HepG2 (cell line): ENCODE data around the gene SMCO4. TPM values are rescaled to one million over a fixed set of nuclear protein-coding genes. Genes with fewer than 3 reads are reported as not detected.

Experiments used
- ARNT2 ChIP-seq: sonication (generic); formaldehyde crosslinking; IDR thresholded peaks from 2 replicates; pipeline ENCODE4 v1.8.0; 2022; ENCODE audit warnings: mild to moderate bottlenecking, low read depth, missing genetic modification reagents, moderate library complexity
- CREB1 ChIP-seq, 2 experiments: fragments of 450-650 bp in 1 of 2; IDR thresholded peaks; 2 replicates each; pipeline ENCODE4 v1.6.1; 2016 to 2017; ENCODE audit warnings: control low read depth in 1 of 2, mild to moderate bottlenecking in 1 of 2, missing compliant biosample characterization in 1 of 2, missing genetic modification characterization in 1 of 2
- CREM ChIP-seq, 2 experiments: sonication (generic) in 1 of 2; formaldehyde crosslinking in 1 of 2; IDR thresholded peaks; 2 replicates each; pipeline versions ENCODE4 v1.4.0 to v1.6.1; 2016 to 2020; ENCODE audit warnings: antibody characterized with exemption in 1 of 2, mild to moderate bottlenecking in 1 of 2, missing genetic modification reagents in 1 of 2
- FOSL2 ChIP-seq: sonication (generic); formaldehyde crosslinking; IDR thresholded peaks from 2 replicates; pipeline ENCODE4 v1.4.0; 2020; ENCODE audit warnings: missing genetic modification reagents
- FOXJ3 ChIP-seq: sonication (generic); formaldehyde crosslinking; IDR thresholded peaks from 2 replicates; pipeline ENCODE4 v1.4.0; 2020; ENCODE audit warnings: missing genetic modification reagents, mild to moderate bottlenecking, borderline replicate concordance
- ISL2 ChIP-seq: sonication (generic); formaldehyde crosslinking; IDR thresholded peaks from 2 replicates; pipeline ENCODE4 v1.5.0; 2020; ENCODE audit warnings: missing genetic modification reagents
- KLF16 ChIP-seq, 2 experiments: sonication (generic) in 1 of 2; formaldehyde crosslinking in 1 of 2; IDR thresholded peaks; 2 replicates each; pipeline versions ENCODE4 v1.6.1 to v1.8.0; 2016 to 2023; ENCODE audit warnings: missing genetic modification reagents in 2 of 2, missing compliant biosample characterization in 1 of 2
- LCORL ChIP-seq, 2 experiments: fragments of 450-650 bp in 1 of 2; sonication (generic) in 1 of 2; formaldehyde crosslinking in 1 of 2; IDR thresholded peaks; 2 replicates each; pipeline versions ENCODE4 v1.5.0 to v1.6.1; 2017 to 2020; ENCODE audit warnings: antibody characterized with exemption in 1 of 2, missing genetic modification reagents in 1 of 2
- NR2C2 ChIP-seq: sonication (generic); formaldehyde crosslinking; IDR thresholded peaks from 2 replicates; pipeline ENCODE4 v1.4.0; 2020; ENCODE audit warnings: missing genetic modification reagents, mild to moderate bottlenecking, moderate library complexity, borderline replicate concordance
- RARA ChIP-seq: IDR thresholded peaks from 2 replicates; pipeline ENCODE4 v1.6.1; 2016; ENCODE audit warnings: missing genetic modification reagents, missing compliant biosample characterization
- RXRA ChIP-seq: sonication (generic); formaldehyde crosslinking; IDR thresholded peaks from 2 replicates; pipeline ENCODE4 v1.5.1; 2020; ENCODE audit warnings: missing genetic modification reagents
- TGIF2 ChIP-seq: IDR thresholded peaks from 2 replicates; pipeline ENCODE4 v1.6.1; 2016; ENCODE audit warnings: control low read depth, missing compliant biosample characterization
- ZFP62 ChIP-seq: sonication (generic); formaldehyde crosslinking; IDR thresholded peaks from 2 replicates; pipeline ENCODE4 v1.4.0; 2020; ENCODE audit warnings: missing genetic modification reagents
- ZNF337 ChIP-seq: sonication (generic); formaldehyde crosslinking; IDR thresholded peaks from 2 replicates; pipeline ENCODE4 v1.5.1; 2020; ENCODE audit warnings: missing genetic modification reagents, low read depth, mild to moderate bottlenecking, borderline replicate concordance
- ZNF543 ChIP-seq: sonication (generic); formaldehyde crosslinking; IDR thresholded peaks from 2 replicates; pipeline ENCODE4 v1.4.0; 2020; ENCODE audit warnings: mild to moderate bottlenecking, missing genetic modification reagents
- ZNF556 ChIP-seq: sonication (generic); formaldehyde crosslinking; IDR thresholded peaks from 2 replicates; pipeline ENCODE4 v1.4.0; 2020; ENCODE audit warnings: mild to moderate bottlenecking, missing genetic modification reagents, borderline replicate concordance
- ZNF605 ChIP-seq: sonication (generic); formaldehyde crosslinking; IDR thresholded peaks from 2 replicates; pipeline ENCODE4 v1.8.0; 2022; ENCODE audit warnings: mild to moderate bottlenecking, missing genetic modification reagents
- ZNF616 ChIP-seq: sonication (generic); formaldehyde crosslinking; IDR thresholded peaks from 2 replicates; pipeline ENCODE4 v1.5.0; 2020; ENCODE audit warnings: low read depth, mild to moderate bottlenecking, missing genetic modification reagents
- polyA plus RNA-seq, 8 experiments: library from polyadenylated mRNA; depleted of rRNA in 3 of 8; stranded (reverse) in 7 of 8; unstranded in 1 of 8; fragments of >200 nt; fragmentation: Illumina TruSeq in 4 of 8; extraction: Trizol in 4 of 8; gene quantifications; 2 replicates each; pipeline versions ENCODE4 v1.2.1 to v1.2.3, GENCODE V29; 2011 to 2016; ENCODE audit warnings: low read depth in 4 of 8, missing spikeins in 1 of 8, mixed read lengths in 1 of 8; ENCODE audit not compliant: insufficient read depth in 1 of 8
- total RNA-seq, 5 experiments: library from RNA; depleted of rRNA; stranded (reverse); fragments of >200 nt; fragmentation: Illumina TruSeq; extraction: Trizol; gene quantifications; 2 replicates each; pipeline ENCODE4 v1.2.3, GENCODE V29; 2016; ENCODE audit warnings: low read depth in 1 of 5
- TF ChIP-seq, protein P1 (sequence below): sonication (generic); formaldehyde crosslinking; IDR thresholded peaks from 2 replicates; pipeline ENCODE4 v1.4.0; 2020; ENCODE audit warnings: missing genetic modification reagents
- TF ChIP-seq, protein P2 (sequence below): sonication (generic); formaldehyde crosslinking; IDR thresholded peaks from 2 replicates; pipeline ENCODE4 v1.4.0; 2020; ENCODE audit warnings: mild to moderate bottlenecking, missing genetic modification reagents
- TF ChIP-seq, protein P3 (sequence below): sonication (generic); formaldehyde crosslinking; conservative IDR thresholded peaks from 2 replicates; pipeline ENCODE4 v1.8.0; 2022; ENCODE audit warnings: mild to moderate bottlenecking, moderate library complexity, missing genetic modification reagents

Gene SMCO4
- total and polyA plus RNA-seq, 2 of the 13 experiments (the other 11 are each of a cell fraction or from before 2014, with no cell fraction given): 10.6 to 28.5 TPM

DNA sequence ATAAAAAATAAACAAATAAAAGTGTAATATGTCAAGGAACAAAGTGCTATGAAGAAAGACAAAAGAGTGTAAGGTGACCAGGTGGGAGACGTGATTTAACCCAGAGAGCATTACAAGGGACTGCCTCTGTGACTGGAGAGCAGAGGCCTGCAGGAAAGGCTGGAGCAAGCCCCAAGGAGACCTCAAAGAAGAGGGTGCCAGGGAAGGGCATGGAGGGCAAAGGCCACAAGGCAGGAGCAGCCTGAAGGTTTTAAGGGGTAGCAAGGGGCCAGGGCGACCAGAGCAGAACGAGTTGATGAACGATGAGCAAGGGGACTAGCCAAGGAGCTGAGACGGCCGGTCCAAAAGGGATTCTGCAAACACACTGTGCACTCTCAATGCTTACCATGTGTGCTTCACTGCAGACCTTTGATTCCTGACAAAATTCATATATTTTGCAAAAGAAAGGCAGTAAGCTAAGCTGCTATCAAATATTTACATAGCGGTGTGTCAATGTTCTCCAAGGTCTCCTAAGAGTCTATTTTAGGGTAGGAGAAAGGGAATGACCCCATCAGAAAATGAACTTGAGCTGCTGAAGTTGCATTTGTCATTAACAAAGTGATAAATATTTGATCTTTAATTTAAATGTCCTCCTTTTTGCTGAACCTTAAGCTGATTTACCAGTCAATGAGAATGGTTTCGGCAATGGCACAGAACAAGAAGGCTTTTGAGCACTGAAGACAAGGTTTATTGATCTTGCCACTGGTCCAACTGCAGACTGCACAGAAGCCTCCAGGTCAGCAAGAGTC lies 50.5 kb downstream of the SMCO4 start (continued):
- TF ChIP-seq, protein P1, sequence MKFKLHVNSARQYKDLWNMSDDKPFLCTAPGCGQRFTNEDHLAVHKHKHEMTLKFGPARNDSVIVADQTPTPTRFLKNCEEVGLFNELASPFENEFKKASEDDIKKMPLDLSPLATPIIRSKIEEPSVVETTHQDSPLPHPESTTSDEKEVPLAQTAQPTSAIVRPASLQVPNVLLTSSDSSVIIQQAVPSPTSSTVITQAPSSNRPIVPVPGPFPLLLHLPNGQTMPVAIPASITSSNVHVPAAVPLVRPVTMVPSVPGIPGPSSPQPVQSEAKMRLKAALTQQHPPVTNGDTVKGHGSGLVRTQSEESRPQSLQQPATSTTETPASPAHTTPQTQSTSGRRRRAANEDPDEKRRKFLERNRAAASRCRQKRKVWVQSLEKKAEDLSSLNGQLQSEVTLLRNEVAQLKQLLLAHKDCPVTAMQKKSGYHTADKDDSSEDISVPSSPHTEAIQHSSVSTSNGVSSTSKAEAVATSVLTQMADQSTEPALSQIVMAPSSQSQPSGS (CRISPR knock-in tag): no peak
- TF ChIP-seq ISL2 (CRISPR knock-in tag) (peak; percentile 79), LCORL (IDR thresholded peaks at IDR 0.05) (no peak), LCORL (CRISPR knock-in tag; IDR thresholded peaks at IDR 0.05) (peak; percentile 50), CREM (IDR thresholded peaks at IDR 0.05) (peak; percentile 45), CREM (CRISPR knock-in tag; IDR thresholded peaks at IDR 0.05) (no peak), CREB1 (IDR thresholded peaks at IDR 0.05) (no peak), CREB1 (CRISPR knock-in tag; IDR thresholded peaks at IDR 0.05) (no peak), ZFP62 (no peak), ARNT2 (CRISPR knock-in tag) (no peak), ZNF337 (peak; percentile 99; the same call in 1 of the 2 replicates), RXRA (CRISPR knock-in tag) (no peak), ZNF556 (CRISPR knock-in tag) (0 out of 2 replicates have a peak, but pooled peaks have one; percentile 15), FOXJ3 (CRISPR knock-in tag) (peak; percentile 51; the same call in 1 of the 2 replicates), ZNF543 (CRISPR knock-in tag) (peak; percentile 27; the same call in 1 of the 2 replicates), KLF16 (CRISPR knock-in tag; IDR thresholded peaks at IDR 0.05) (0 out of 4 replicates have a peak, but pooled peaks of 1 of the 2 experiments have one; percentile 9), TGIF2 (CRISPR knock-in tag) (0 out of 2 replicates have a peak, but pooled peaks have one; percentile 22), NR2C2 (CRISPR knock-in tag) (0 out of 2 replicates have a peak, but pooled peaks have one; percentile 53), RARA (peak; percentile 76), FOSL2 (peak; percentile 24; the same call in 1 of the 2 replicates), ZNF616 (CRISPR knock-in tag) (no peak), ZNF605 (0 out of 2 replicates have a peak, but pooled peaks have one; percentile 35)
- TF ChIP-seq, protein P2, sequence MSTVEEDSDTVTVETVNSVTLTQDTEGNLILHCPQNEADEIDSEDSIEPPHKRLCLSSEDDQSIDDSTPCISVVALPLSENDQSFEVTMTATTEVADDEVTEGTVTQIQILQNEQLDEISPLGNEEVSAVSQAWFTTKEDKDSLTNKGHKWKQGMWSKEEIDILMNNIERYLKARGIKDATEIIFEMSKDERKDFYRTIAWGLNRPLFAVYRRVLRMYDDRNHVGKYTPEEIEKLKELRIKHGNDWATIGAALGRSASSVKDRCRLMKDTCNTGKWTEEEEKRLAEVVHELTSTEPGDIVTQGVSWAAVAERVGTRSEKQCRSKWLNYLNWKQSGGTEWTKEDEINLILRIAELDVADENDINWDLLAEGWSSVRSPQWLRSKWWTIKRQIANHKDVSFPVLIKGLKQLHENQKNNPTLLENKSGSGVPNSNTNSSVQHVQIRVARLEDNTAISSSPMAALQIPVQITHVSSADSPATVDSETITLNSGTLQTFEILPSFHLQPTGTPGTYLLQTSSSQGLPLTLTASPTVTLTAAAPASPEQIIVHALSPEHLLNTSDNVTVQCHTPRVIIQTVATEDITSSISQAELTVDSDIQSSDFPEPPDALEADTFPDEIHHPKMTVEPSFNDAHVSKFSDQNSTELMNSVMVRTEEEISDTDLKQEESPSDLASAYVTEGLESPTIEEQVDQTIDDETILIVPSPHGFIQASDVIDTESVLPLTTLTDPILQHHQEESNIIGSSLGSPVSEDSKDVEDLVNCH (CRISPR knock-in tag): no peak
- TF ChIP-seq, protein P3, sequence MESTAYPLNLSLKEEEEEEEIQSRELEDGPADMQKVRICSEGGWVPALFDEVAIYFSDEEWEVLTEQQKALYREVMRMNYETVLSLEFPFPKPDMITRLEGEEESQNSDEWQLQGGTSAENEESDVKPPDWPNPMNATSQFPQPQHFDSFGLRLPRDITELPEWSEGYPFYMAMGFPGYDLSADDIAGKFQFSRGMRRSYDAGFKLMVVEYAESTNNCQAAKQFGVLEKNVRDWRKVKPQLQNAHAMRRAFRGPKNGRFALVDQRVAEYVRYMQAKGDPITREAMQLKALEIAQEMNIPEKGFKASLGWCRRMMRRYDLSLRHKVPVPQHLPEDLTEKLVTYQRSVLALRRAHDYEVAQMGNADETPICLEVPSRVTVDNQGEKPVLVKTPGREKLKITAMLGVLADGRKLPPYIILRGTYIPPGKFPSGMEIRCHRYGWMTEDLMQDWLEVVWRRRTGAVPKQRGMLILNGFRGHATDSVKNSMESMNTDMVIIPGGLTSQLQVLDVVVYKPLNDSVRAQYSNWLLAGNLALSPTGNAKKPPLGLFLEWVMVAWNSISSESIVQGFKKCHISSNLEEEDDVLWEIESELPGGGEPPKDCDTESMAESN: no peak
